HEK293T (cell line): ENCODE measurements around the gene TTC28.

Experiments
- ARNT ChIP-seq: fragments of 450-650 bp; IDR thresholded peaks from 2 replicates; pipeline ENCODE4 v1.6.1; 2017; ENCODE audit warnings: mild to moderate bottlenecking
- BHLHE40 ChIP-seq: fragments of 450-650 bp; IDR thresholded peaks from 2 replicates; pipeline ENCODE4 v1.6.1; 2016; ENCODE audit warnings: mild to moderate bottlenecking, moderate library complexity, borderline replicate concordance
- CTBP1 ChIP-seq: fragments of 450-650 bp; IDR thresholded peaks from 2 replicates; pipeline ENCODE4 v1.6.1; 2016; ENCODE audit warnings: borderline replicate concordance
- ELF4 ChIP-seq: fragments of 450-650 bp; IDR thresholded peaks from 2 replicates; pipeline ENCODE4 v1.6.1; 2017; ENCODE audit warnings: antibody characterized with exemption
- FOXA1 ChIP-seq: fragments of 450-650 bp; IDR thresholded peaks from 2 replicates; pipeline ENCODE4 v1.6.1; 2016; ENCODE audit warnings: mild to moderate bottlenecking
- FOXK2 ChIP-seq: fragments of 450-650 bp; IDR thresholded peaks from 2 replicates; pipeline ENCODE4 v1.6.1; 2016; ENCODE audit warnings: mild to moderate bottlenecking
- FOXM1 ChIP-seq: fragments of 450-650 bp; IDR thresholded peaks from 2 replicates; pipeline ENCODE4 v1.6.1; 2017; ENCODE audit warnings: mild to moderate bottlenecking, borderline replicate concordance
- HDGF ChIP-seq: fragments of 450-650 bp; IDR thresholded peaks from 2 replicates; pipeline ENCODE4 v1.6.1; 2017; ENCODE audit warnings: antibody characterized with exemption, borderline replicate concordance
- L3MBTL2 ChIP-seq: fragments of 450-650 bp; conservative IDR thresholded peaks from 2 replicates; pipeline ENCODE4 v1.6.1; 2016; ENCODE audit warnings: mild to moderate bottlenecking
- NFRKB ChIP-seq: fragments of 450-650 bp; IDR thresholded peaks from 2 replicates; pipeline ENCODE4 v1.6.1; 2016; ENCODE audit warnings: mild to moderate bottlenecking, moderate library complexity
- SP1 ChIP-seq: fragments of 450-650 bp; IDR thresholded peaks from 2 replicates; pipeline ENCODE4 v1.6.1; 2017
- SUZ12 ChIP-seq: fragments of 450-650 bp; IDR thresholded peaks from 2 replicates; pipeline ENCODE4 v1.6.1; 2016; ENCODE audit warnings: mild to moderate bottlenecking
- TF ChIP-seq, protein P1 (sequence below): fragments of 450-650 bp; IDR thresholded peaks from 2 replicates; pipeline ENCODE4 v1.6.1; 2016

DNA sequence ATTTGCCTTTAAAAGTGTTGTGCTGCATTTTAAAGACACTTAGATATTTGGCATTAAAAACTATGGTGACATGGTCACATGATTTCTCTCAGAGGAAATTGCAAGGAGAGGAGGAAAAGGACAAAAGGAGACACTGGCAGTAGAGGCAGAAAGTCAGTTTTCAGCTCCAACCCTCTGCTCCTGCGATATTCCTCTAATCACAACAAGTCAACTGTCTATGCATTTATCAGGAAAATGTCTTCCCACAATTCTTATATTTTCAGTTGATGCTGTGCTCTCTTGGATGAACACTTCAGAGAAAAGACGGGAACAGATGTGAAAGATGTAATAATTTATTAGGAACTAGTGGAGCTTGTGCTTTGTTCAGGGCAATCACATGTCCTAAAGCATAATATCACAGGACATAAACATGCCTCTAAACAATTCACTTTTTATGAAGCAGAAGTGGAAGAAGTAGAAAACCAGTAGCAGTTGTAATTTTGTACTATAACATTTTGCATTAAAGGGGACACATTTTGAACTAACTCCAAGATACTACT, 419.8 kb downstream of the TTC28 start:
- TF ChIP-seq SP1 (no peak), FOXM1 (no peak), BHLHE40 (no peak), ARNT (no peak), SUZ12 (no peak), L3MBTL2 (no peak), ELF4 (no peak), CTBP1 (no peak), HDGF (no peak), FOXK2 (no peak), NFRKB (no peak), FOXA1 (no peak)
- TF ChIP-seq, protein P1, sequence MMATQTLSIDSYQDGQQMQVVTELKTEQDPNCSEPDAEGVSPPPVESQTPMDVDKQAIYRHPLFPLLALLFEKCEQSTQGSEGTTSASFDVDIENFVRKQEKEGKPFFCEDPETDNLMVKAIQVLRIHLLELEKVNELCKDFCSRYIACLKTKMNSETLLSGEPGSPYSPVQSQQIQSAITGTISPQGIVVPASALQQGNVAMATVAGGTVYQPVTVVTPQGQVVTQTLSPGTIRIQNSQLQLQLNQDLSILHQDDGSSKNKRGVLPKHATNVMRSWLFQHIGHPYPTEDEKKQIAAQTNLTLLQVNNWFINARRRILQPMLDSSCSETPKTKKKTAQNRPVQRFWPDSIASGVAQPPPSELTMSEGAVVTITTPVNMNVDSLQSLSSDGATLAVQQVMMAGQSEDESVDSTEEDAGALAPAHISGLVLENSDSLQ, result no peak
